WTC11 (cell line): ENCODE results near the gene ASTN1.

Experiments used
- ATF3 ChIP-seq: sonication (generic); formaldehyde crosslinking; conservative IDR thresholded peaks from 2 replicates; pipeline ENCODE4 v1.8.1; 2022; ENCODE audit warnings: mild to moderate bottlenecking, missing genetic modification reagents
- GTF2I ChIP-seq: fragments of 250-450 bp; sonication (Bioruptor Pico); conservative IDR thresholded peaks from 2 replicates; pipeline ENCODE4 v1.4.0; 2021; ENCODE audit warnings: mild to moderate bottlenecking

GRCh38 chr1:176954242-176954641, 210.3 kb downstream of the ASTN1 start:
- TF ChIP-seq GTF2I (CRISPR knock-in tag) (no peak), ATF3 (CRISPR knock-in tag) (no peak)
